ENCODE measurements around the gene PDE7B. TPM values are rescaled to one million over a fixed set of nuclear protein-coding genes. Genes with fewer than 3 reads are reported as not detected.

PDE7B gene
- total RNA-seq, 4 donors from 2014 or later, result 12.9 to 22.5 (median 16.4) TPM

DNA sequence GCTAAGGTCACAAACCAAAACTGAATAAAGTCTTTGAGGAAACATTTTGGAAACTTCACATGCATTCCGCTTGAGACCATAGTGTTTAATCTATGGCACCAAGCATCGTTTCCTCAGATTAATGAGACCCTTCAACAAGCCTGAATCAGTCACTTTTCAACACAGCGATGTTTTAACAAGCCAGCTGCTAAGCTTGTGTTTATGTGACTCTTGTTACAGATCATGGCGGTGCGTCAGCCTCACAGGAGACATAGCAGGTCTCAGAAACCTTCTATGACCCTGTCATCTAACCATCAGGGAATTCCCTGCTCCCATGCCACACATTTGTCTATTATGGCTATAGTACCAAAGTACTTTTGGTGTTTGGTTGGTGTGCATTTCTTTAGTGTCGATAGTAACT lies 341.4 kb downstream of the PDE7B start:
- 77 to 78% methylated on average over 6 of the region's 6 CpGs for WGBS, 2 donors
- Histone ChIP-seq H3K27me3 (no peaks in the 10 kb centered on the region), H3K4me3 (no peak overlapping the region), H3K27ac (no peak overlapping the region), H3K9me3 (no peaks in the 10 kb centered on the region), H3K4me1 (no peaks in the 10 kb centered on the region), H3K36me3 (peaks cover 0 to 23% (median 0%) of the 10 kb centered on the region in 3 donors)
- no peak for DNase-seq (ENCODE audit: low spot score in 2 of 2)
- TF ChIP-seq, protein P1, sequence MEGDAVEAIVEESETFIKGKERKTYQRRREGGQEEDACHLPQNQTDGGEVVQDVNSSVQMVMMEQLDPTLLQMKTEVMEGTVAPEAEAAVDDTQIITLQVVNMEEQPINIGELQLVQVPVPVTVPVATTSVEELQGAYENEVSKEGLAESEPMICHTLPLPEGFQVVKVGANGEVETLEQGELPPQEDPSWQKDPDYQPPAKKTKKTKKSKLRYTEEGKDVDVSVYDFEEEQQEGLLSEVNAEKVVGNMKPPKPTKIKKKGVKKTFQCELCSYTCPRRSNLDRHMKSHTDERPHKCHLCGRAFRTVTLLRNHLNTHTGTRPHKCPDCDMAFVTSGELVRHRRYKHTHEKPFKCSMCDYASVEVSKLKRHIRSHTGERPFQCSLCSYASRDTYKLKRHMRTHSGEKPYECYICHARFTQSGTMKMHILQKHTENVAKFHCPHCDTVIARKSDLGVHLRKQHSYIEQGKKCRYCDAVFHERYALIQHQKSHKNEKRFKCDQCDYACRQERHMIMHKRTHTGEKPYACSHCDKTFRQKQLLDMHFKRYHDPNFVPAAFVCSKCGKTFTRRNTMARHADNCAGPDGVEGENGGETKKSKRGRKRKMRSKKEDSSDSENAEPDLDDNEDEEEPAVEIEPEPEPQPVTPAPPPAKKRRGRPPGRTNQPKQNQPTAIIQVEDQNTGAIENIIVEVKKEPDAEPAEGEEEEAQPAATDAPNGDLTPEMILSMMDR (IDR thresholded peaks at IDR 0.05), result no peak
- TF ChIP-seq POLR2A (IDR thresholded peaks at IDR 0.05), result no peak
- no peak for TF ChIP-seq EP300 (IDR thresholded peaks at IDR 0.05)

DNA sequence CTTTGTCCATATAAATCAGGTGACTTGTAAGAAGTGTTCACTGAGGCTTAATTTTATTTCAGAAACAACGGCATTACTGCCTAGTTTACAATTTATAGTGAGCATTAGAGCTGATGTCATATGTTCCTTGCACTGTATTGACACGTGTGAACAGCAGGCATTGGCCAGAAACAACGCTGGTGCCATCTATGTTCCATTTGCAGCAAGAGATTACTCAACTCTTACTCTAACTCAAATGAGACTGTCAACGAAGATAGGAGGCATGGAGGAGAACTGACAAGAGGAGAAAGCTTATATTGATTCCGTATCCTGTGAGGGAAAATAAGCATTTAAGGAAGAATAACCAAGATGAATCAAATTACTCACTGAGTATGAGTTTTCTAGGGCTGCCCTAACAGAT lies 350.2 kb downstream of the PDE7B start:
- Histone ChIP-seq H3K27me3 (no peaks in the 10 kb centered on the region), H3K9me3 (no peaks in the 10 kb centered on the region), H3K4me3 (no peak overlapping the region), H3K27ac (no peak overlapping the region), H3K4me1 (no peaks in the 10 kb centered on the region), H3K36me3 (no peaks in the 10 kb centered on the region)
- TF ChIP-seq, protein P1 (IDR thresholded peaks at IDR 0.05), result no peak
- TF ChIP-seq POLR2A (IDR thresholded peaks at IDR 0.05), result no peak
- TF ChIP-seq EP300 (IDR thresholded peaks at IDR 0.05), result no peak
- WGBS, 2 donors, result 60 to 65% methylated on average over 5 of the region's 5 CpGs
- no peak for DNase-seq (ENCODE audit: low spot score in 2 of 2)

DNA sequence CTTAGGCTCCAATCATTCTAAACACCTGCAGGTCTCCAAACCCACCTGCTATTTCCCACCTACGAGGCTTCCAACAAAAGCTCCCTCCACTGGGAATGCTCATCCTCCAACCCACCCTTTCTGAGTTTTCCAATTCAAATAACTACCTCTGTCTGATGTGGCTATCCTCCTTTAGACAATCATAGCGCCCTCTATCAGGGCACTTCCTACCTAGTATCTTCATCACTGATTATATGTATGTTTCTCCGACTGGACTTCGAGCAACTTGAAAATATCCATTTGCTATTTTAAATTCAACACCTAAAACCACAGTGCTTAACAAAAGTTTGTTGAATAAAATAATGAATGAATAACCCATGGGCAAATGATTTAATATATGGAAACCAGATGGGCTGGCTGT lies 357.3 kb downstream of the PDE7B start:
- H3K27ac ChIP-seq, result no peak overlapping the region
- no peaks in the 10 kb centered on the region for H3K9me3 ChIP-seq
- H3K4me1 ChIP-seq, result no peaks in the 10 kb centered on the region
- DNase-seq (ENCODE audit: low spot score in 2 of 2), result no peak
- 87 to 89% methylated on average over 4 of the region's 4 CpGs for WGBS, 2 donors
- no peak overlapping the region for H3K4me3 ChIP-seq
- H3K36me3 ChIP-seq, result no peaks in the 10 kb centered on the region
- TF ChIP-seq, protein P1 (IDR thresholded peaks at IDR 0.05), result no peak
- no peak for TF ChIP-seq POLR2A (IDR thresholded peaks at IDR 0.05)
- TF ChIP-seq EP300 (IDR thresholded peaks at IDR 0.05), result no peak
- H3K27me3 ChIP-seq, result no peaks in the 10 kb centered on the region

DNA sequence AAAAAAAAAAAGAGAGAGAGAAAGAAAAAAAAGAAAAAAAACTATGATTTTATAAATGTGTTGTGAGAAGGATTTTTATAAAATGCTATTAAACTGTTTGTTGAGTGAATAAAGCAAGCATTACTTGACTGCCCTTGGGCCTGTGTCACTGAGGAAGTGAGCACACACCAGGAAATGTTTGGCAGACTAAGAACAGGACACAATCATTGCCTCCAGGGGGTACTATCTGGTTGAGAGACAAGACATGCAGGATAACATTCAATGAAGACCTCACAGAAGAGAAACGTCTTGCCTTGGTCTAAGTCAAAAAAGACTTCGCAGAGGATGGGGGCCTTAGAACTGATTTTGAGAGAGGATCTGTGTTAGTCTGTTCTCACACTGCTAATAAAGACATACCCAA lies 358.0 kb downstream of the PDE7B start:
- no peaks in the 10 kb centered on the region for H3K4me1 ChIP-seq
- WGBS, 2 donors, result 90 to 92% methylated on average over 2 of the region's 2 CpGs
- TF ChIP-seq POLR2A (IDR thresholded peaks at IDR 0.05), result no peak
- TF ChIP-seq, protein P1 (IDR thresholded peaks at IDR 0.05), result no peak
- no peaks in the 10 kb centered on the region for H3K36me3 ChIP-seq
- H3K4me3 ChIP-seq, result no peak overlapping the region
- H3K9me3 ChIP-seq, result no peaks in the 10 kb centered on the region
- no peak overlapping the region for H3K27ac ChIP-seq
- H3K27me3 ChIP-seq, result no peaks in the 10 kb centered on the region
- no peak for DNase-seq (ENCODE audit: low spot score in 2 of 2)

DNA sequence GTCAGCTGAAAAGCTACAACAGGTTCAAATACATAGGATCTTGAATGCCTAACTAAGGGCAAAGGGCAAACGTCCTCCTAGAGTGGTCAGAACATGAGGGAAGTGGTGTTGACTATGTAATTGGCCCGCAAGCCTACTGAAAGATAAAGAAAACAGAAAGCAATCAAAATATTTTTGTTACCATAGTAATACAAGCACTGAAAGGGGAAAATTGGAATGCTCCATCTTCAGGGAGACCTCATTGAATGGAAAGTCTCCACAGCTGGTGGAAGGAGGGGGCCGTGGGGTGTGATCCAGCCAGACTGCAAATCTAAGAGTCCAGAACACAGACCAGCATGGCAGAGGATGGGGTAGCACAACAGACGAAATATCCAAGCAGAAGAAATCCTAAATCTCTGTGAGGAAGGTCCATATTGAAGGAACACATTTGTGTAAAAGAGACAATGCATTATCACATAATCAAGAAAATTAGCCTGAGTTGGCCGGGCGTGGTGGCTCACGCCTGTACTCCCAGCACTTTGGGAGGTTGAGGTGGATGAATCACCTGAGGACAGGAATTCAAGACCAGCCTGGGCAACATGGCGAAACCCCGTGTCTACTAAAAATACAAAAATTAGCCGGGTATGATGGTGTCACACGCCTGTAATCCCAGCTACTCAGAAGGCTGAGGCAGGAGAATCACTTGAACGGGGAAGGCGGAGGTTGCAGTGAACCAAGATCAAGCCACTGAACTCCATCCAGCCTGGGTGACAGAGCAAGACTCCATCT lies 359.1 kb downstream of the PDE7B start:
- Histone ChIP-seq H3K4me1 (no peaks in the 10 kb centered on the region), H3K9me3 (no peaks in the 10 kb centered on the region), H3K27ac (no peak overlapping the region), H3K36me3 (no peaks in the 10 kb centered on the region), H3K27me3 (no peaks in the 10 kb centered on the region), H3K4me3 (no peak overlapping the region)
- TF ChIP-seq EP300 (IDR thresholded peaks at IDR 0.05), result no peak
- TF ChIP-seq, protein P1 (IDR thresholded peaks at IDR 0.05), result no peak
- no peak for TF ChIP-seq POLR2A (IDR thresholded peaks at IDR 0.05)
- 84 to 86% methylated on average over 13 of the region's 13 CpGs for WGBS, 2 donors
- no peak for DNase-seq (ENCODE audit: low spot score in 2 of 2)

All from tibial nerve (tissue), 4 donors.